SU-DHL-6 (cell line): Measurements from ENCODE around the gene PRKAG3.

Experiments
- CTCF ChIP-seq: fragments of 200-600 bp; sonication (generic); IDR thresholded peaks from one replicate; pipeline ENCODE4 v1.5.1; 2017; ENCODE audit warnings: antibody characterized with exemption, mild to moderate bottlenecking, low read length, moderate library complexity; ENCODE audit not compliant: insufficient read depth, poor library complexity, severe bottlenecking
- EZH2phosphoT487 ChIP-seq: fragments of 200-600 bp; sonication (generic), shearing (Covaris generic); conservative IDR thresholded peaks from 2 replicates; pipeline ENCODE4 v1.6.1; 2018; ENCODE audit warnings: mild to moderate bottlenecking, antibody characterized with exemption, low read length, moderate library complexity, mixed read lengths

GRCh38 chr2:218834685-218835084 lies 3.1 kb upstream of the PRKAG3 start:
- TF ChIP-seq CTCF = no peak
- TF ChIP-seq EZH2phosphoT487 = no peak
